Measurements from ENCODE around the gene CDH4. TPM values are rescaled to one million over a fixed set of nuclear protein-coding genes. Genes with fewer than 3 reads are reported as not detected.

The CDH4 gene
- total and polyA plus RNA-seq, 2 of the 8 experiments (the other 6 are each of a cell fraction or from before 2014, with no cell fraction given), result 4.3 to 7.9 TPM

GRCh38 chr20:61205769-61206168 lies 46.3 kb upstream of the CDH4 start:
- Histone ChIP-seq H3K27me3 (replicated peaks in 1 of 4; ENCODE audit: control insufficient read depth in 3 of 4, extremely low read depth in 1 of 4, insufficient read depth in 3 of 4, low read length in 3 of 4) (peaks cover 5 to 47% (median 34%) of the 10 kb centered on the region in 4 experiments; a peak in 6 of 7 replicates), H4K91ac (replicated peaks; ENCODE audit: insufficient read length, low read length) (no peak overlapping the region), H3K4me2 (ENCODE audit: insufficient read depth in 1 of 2, low read depth in 2 of 2, low read length in 2 of 2) (no peak overlapping the region), H3K14ac (ENCODE audit: insufficient read length) (no peak overlapping the region), H3K4me3 (ENCODE audit: extremely low read depth in 1 of 4, insufficient read depth in 2 of 4, low read depth in 3 of 4, low read length in 4 of 4) (no peak overlapping the region), H3K9ac (replicated peaks in 1 of 4; ENCODE audit: extremely low read depth in 1 of 4, low read depth in 3 of 4, low read length in 3 of 4) (no peak overlapping the region), H2AK5ac (ENCODE audit: low read depth, low read length) (no peak overlapping the region), H4K20me1 (replicated peaks in 1 of 2; ENCODE audit: control insufficient read depth in 1 of 2, insufficient read depth in 2 of 2, low read length in 2 of 2) (peaks cover 0 to 3% of the 10 kb centered on the region in 2 experiments), H2AFZ (ENCODE audit: low read length) (no peak overlapping the region), H4K5ac (ENCODE audit: insufficient read length, low read depth, low read length) (no peak overlapping the region), H3K27ac (ENCODE audit: low read depth, low read length) (no peak overlapping the region), H3K23me2 (ENCODE audit: low read depth, low read length) (no peaks in the 10 kb centered on the region), H3K56ac (replicated peaks; ENCODE audit: insufficient read length, low read depth, low read length) (no peak overlapping the region), H3K18ac (ENCODE audit: extremely low read depth, low read length) (no peak overlapping the region), H3K79me2 (ENCODE audit: control insufficient read depth in 1 of 2, insufficient read depth in 2 of 2, low read length in 2 of 2) (no peaks in the 10 kb centered on the region), H3K4me1 (replicated peaks in 1 of 4; ENCODE audit: control insufficient read depth in 3 of 4, insufficient read depth in 4 of 4, low read length in 3 of 4) (no peaks in the 10 kb centered on the region), H3K79me1 (ENCODE audit: low read depth, low read length) (no peaks in the 10 kb centered on the region; the same call in 1 of the 2 replicates), H4K8ac (ENCODE audit: extremely low read depth, insufficient read depth, low read length) (no peak overlapping the region), H2BK15ac (ENCODE audit: low read length) (no peak overlapping the region), H2BK120ac (replicated peaks; ENCODE audit: low read depth, low read length) (no peak overlapping the region), H3K36me3 (ENCODE audit: control insufficient read depth in 2 of 4, insufficient read depth in 4 of 4, low read length in 3 of 4) (no peaks in the 10 kb centered on the region), H3K23ac (ENCODE audit: insufficient read length) (no peak overlapping the region), H3K4ac (replicated peaks; ENCODE audit: insufficient read length, low read depth, low read length) (no peak overlapping the region), H2BK5ac (ENCODE audit: low read depth, low read length) (no peak overlapping the region), H2BK12ac (ENCODE audit: low read depth, low read length) (no peak overlapping the region), H2BK20ac (ENCODE audit: low read length) (no peak overlapping the region), H3K9me3 (ENCODE audit: insufficient read depth in 2 of 2, low read depth in 1 of 2, low read length in 1 of 2) (0 out of 4 replicates have a peak, but pooled peaks cover 0 to 4% of the 10 kb centered on the region in 2 experiments)
- DNase-seq (ENCODE audit: low read depth in 1 of 2, low spot score in 2 of 2), result no peak
- ChIA-PET CTCF (ENCODE audit: partially characterized antibody) (interaction anchor here (0.6 to 0.8 kb wide), 2 partner anchors 13 to 16 kb away, joined by 3 read pairs; no protein-coding TSS in a partner anchor), POLR2A (ENCODE audit: partially characterized antibody) (interaction anchor here (0.9 kb wide), 1 partner anchor 10 kb away, joined by 3 read pairs; no protein-coding TSS in a partner anchor)
- no peak for FAIRE-seq
- WGBS, 2 experiments (ENCODE audit: extremely low coverage in 1 of 2, insufficient coverage in 1 of 2, insufficient read length in 1 of 2, insufficient replicate concordance in 2 of 2, low coverage in 1 of 2, low lambda C conversion rate in 2 of 2, missing lambda C conversion rate in 1 of 2), result 91% methylated on average over 5 of the region's 6 CpGs; no CpG with 5 or more reads in 1 of the 2 experiments

Measured in H1 (cell line).